Parathyroid adenoma (tissue), 2 donors: Measurements from ENCODE around the gene PPME1.
"Not testable (repeated sequence)": the region's sequence is repeated elsewhere in the genome, so short reads cannot be mapped to it uniquely, and the experiment has no call there.

Experiments used
- H2AFZ ChIP-seq: fragments of 300-600 bp; sonication (generic); one replicate; pipeline ENCODE4 v1.7.0; 2017; ENCODE audit warnings: antibody characterized with exemption, mild to moderate bottlenecking
- H3K27ac ChIP-seq: fragments of 300-600 bp; sonication (generic); one replicate; pipeline ENCODE4 v1.7.0; 2017
- H3K27me3 ChIP-seq: fragments of 300-600 bp; sonication (generic); one replicate; pipeline ENCODE4 v1.7.0; 2017; ENCODE audit warnings: low read length; ENCODE audit not compliant: control insufficient read depth, insufficient read depth
- H3K36me3 ChIP-seq: fragments of 300-600 bp; sonication (generic); one replicate; pipeline ENCODE4 v1.7.0; 2017; ENCODE audit warnings: low read length; ENCODE audit not compliant: control insufficient read depth, insufficient read depth
- H3K4me1 ChIP-seq: fragments of 300-600 bp; sonication (generic); one replicate; pipeline ENCODE4 v1.7.0; 2017; ENCODE audit warnings: control low read depth
- H3K4me2 ChIP-seq: fragments of 300-600 bp; sonication (generic); one replicate; pipeline ENCODE4 v1.7.0; 2017; ENCODE audit warnings: low read length
- H3K4me3 ChIP-seq: fragments of 300-600 bp; sonication (generic); one replicate; pipeline ENCODE4 v1.7.0; 2017; ENCODE audit warnings: low read depth, low read length
- H3K79me2 ChIP-seq: fragments of 300-600 bp; sonication (generic); one replicate; pipeline ENCODE4 v1.7.0; 2017; ENCODE audit warnings: control low read depth
- H3K9ac ChIP-seq: fragments of 300-600 bp; sonication (generic); one replicate; pipeline ENCODE4 v1.7.0; 2017; ENCODE audit warnings: mild to moderate bottlenecking
- H3K9me3 ChIP-seq: fragments of 300-600 bp; sonication (generic); one replicate; pipeline ENCODE4 v1.7.0; 2017; ENCODE audit warnings: low read length; ENCODE audit not compliant: control insufficient read depth
- CTCF ChIP-seq: fragments of 300-600 bp; sonication (generic); IDR thresholded peaks from one replicate; pipeline ENCODE4 v1.7.0; 2017; ENCODE audit warnings: antibody characterized with exemption, mild to moderate bottlenecking
- donor health status: primary hyperparathyroidism.

PPME1 gene, protein sequence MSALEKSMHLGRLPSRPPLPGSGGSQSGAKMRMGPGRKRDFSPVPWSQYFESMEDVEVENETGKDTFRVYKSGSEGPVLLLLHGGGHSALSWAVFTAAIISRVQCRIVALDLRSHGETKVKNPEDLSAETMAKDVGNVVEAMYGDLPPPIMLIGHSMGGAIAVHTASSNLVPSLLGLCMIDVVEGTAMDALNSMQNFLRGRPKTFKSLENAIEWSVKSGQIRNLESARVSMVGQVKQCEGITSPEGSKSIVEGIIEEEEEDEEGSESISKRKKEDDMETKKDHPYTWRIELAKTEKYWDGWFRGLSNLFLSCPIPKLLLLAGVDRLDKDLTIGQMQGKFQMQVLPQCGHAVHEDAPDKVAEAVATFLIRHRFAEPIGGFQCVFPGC

DNA sequence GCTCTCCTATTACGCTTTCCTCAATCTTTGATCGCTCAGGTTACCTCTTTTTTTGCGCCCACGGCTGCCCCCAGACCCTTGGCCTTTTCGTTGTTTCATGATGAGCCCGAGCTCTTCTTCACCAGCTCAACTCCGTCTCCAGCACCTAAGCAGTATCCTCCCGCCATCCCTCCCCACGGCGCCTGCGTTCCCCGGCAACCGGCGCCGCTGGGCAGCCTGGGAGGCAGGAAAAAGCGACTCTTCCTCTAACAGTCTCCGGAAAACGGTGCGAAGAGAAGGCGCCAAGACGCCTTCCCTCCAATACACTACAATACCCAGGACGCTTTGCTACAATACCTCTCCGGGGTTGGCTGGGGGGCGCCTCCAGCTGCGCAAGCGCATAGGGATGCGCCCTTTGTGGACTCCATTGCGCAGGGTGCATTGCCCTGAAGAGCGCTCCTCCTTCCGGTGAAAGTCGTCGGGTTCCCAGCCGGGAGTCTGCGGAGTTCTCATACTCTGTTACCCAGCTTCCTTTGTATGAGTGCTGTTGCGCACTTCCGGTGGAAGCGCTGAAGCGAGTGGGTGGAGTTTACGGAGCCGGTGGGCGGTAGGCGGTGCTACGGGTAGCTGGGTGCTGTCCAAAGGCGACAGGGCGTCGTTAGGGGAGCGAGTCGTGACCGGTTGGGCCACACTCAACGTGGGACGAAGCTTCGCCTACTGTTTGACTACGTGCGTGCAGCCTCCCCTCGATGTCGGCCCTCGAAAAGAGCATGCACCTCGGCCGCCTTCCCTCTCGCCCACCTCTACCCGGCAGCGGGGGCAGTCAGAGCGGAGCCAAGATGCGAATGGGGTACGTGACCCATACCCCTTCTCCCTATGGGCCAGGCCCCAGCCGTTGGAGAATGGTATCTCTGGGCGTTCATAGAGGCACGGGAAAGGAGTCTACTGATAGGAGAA lies at the start of gene PPME1, which contains the start of gene C2CD3:
Gene PPME1, plus strand, starts transcription at position 596 of the 936 bp plus-strand sequence. Its CDS starts 133 bp downstream, at position 729.
Gene C2CD3, minus strand, starts transcription at position 309 of the 936 bp plus-strand sequence. Its CDS starts 210 bp downstream, at position 99.
- Histone ChIP-seq H3K4me2 (peak within 1 kb of the TSS; percentile 87), H3K79me2 (peaks cover 6% of the 10 kb centered on the region), H3K27me3 (no peaks in the 10 kb centered on the region), H3K9ac (peak within 1 kb of the TSS; percentile 37), H3K9me3 (no peaks in the 10 kb centered on the region), H3K4me3 (peak within 1 kb of the TSS; percentile 88), H3K4me1 (peaks cover 3% of the 10 kb centered on the region), H2AFZ (peak within 1 kb of the TSS; percentile 85), H3K27ac (peak within 1 kb of the TSS; percentile 87), H3K36me3 (no peaks in the 10 kb centered on the region)
- TF ChIP-seq CTCF = peak; percentile 30

GRCh38 chr11:74121804-74122203 lies 49.3 kb upstream of the PPME1 start:
- no peak overlapping the region for H3K4me3 ChIP-seq
- H3K27me3 ChIP-seq = no peaks in the 10 kb centered on the region

GRCh38 chr11:74123008-74123448 lies 48.1 kb upstream of the PPME1 start:
- H3K9ac ChIP-seq = no peak overlapping the region
- no peaks in the 10 kb centered on the region for H3K9me3 ChIP-seq
- H3K4me3 ChIP-seq = no peak overlapping the region
- H3K79me2 ChIP-seq = no peaks in the 10 kb centered on the region
- no peaks in the 10 kb centered on the region for H3K27me3 ChIP-seq
- no peak overlapping the region for H2AFZ ChIP-seq
- H3K27ac ChIP-seq = no peak overlapping the region
- H3K4me1 ChIP-seq = no peaks in the 10 kb centered on the region
- no peak overlapping the region for H3K4me2 ChIP-seq
- H3K36me3 ChIP-seq = no peaks in the 10 kb centered on the region
- no peak for TF ChIP-seq CTCF

More at GRCh38 chr11:74121804-74122203, 49.3 kb upstream of the PPME1 start:
- H3K4me2 ChIP-seq = no peak overlapping the region
- no peak overlapping the region for H3K27ac ChIP-seq
- H3K36me3 ChIP-seq = no peaks in the 10 kb centered on the region
- no peaks in the 10 kb centered on the region for H3K4me1 ChIP-seq
- no peak for TF ChIP-seq CTCF
- H3K9me3 ChIP-seq = no peaks in the 10 kb centered on the region
- H3K79me2 ChIP-seq = no peaks in the 10 kb centered on the region
- H3K9ac ChIP-seq = no peak overlapping the region
- no peak overlapping the region for H2AFZ ChIP-seq

- H3K9ac ChIP-seq, H3K4me2 ChIP-seq, H3K4me3 ChIP-seq, H3K36me3 ChIP-seq, H3K27me3 ChIP-seq, H3K4me1 ChIP-seq, H2AFZ ChIP-seq, H3K9me3 ChIP-seq, H3K27ac ChIP-seq, H3K79me2 ChIP-seq: not testable (repeated sequence)
Observed at GRCh38 chr11:74129121-74129520, 42.0 kb upstream of the PPME1 start.

- H3K79me2 ChIP-seq = no peaks in the 10 kb centered on the region
- no peak overlapping the region for H3K9ac ChIP-seq
- H3K27me3 ChIP-seq = no peaks in the 10 kb centered on the region
- no peaks in the 10 kb centered on the region for H3K4me1 ChIP-seq
- H2AFZ ChIP-seq = no peak overlapping the region
- no peak for TF ChIP-seq CTCF
- no peak overlapping the region for H3K27ac ChIP-seq
- no peaks in the 10 kb centered on the region for H3K9me3 ChIP-seq
- no peaks in the 10 kb centered on the region for H3K36me3 ChIP-seq
- no peak overlapping the region for H3K4me3 ChIP-seq
- H3K4me2 ChIP-seq = no peak overlapping the region
Observed at GRCh38 chr11:74132833-74133232, 38.3 kb upstream of the PPME1 start.
